ENCODE results near the gene SLC44A2.
"Not testable (repeated sequence)": the region's sequence is repeated elsewhere in the genome, so short reads cannot be mapped to it uniquely, and the experiment has no call there.

SLC44A2 gene

GRCh38 chr19:10653732-10654609, 28.6 kb downstream of the SLC44A2 start, which contains the start of gene ILF3:
TSS of gene ILF3 (plus strand) at chr19:10654346. CDS start at chr19:10670606, 16,260 bp downstream.
- DNase-seq = peak; percentile 100

- DNase-seq = peak; percentile 66
These were observed 29.5 kb downstream of the SLC44A2 start for GRCh38 chr19:10654610-10655456.

- DNase-seq = no peak
These were observed 30.3 kb downstream of the SLC44A2 start for GRCh38 chr19:10655457-10656312.

GRCh38 chr19:10660346-10660745, 35.0 kb downstream of the SLC44A2 start:
- DNase-seq = no peak

- no peak for DNase-seq
These were observed 36.6 kb downstream of the SLC44A2 start for GRCh38 chr19:10661946-10662345.

GRCh38 chr19:10662384-10663251, 37.3 kb downstream of the SLC44A2 start:
- no peak for DNase-seq

- not testable (repeated sequence) for DNase-seq
These were observed 37.9 kb downstream of the SLC44A2 start for GRCh38 chr19:10663252-10663563.

- no peak for DNase-seq
These were observed 42.5 kb downstream of the SLC44A2 start for GRCh38 chr19:10667867-10668266.

- DNase-seq = no peak
These were observed 43.9 kb downstream of the SLC44A2 start for GRCh38 chr19:10669246-10669645.

- no peak for DNase-seq
These were observed 44.8 kb downstream of the SLC44A2 start for GRCh38 chr19:10670182-10670581.

GRCh38 chr19:10670876-10671804, 45.8 kb downstream of the SLC44A2 start:
- no peak for DNase-seq

- not testable (repeated sequence) for DNase-seq
These were observed 46.6 kb downstream of the SLC44A2 start for GRCh38 chr19:10671922-10672321.

- not testable (repeated sequence) for DNase-seq
These were observed 49.9 kb downstream of the SLC44A2 start for GRCh38 chr19:10675214-10675613.

- DNase-seq = no peak
These were observed 52.4 kb downstream of the SLC44A2 start for GRCh38 chr19:10677751-10678150.

- DNase-seq = no peak
These were observed 53.5 kb downstream of the SLC44A2 start for GRCh38 chr19:10678813-10679212.

GRCh38 chr19:10679743-10680142, 54.4 kb downstream of the SLC44A2 start:
- DNase-seq = no peak

GRCh38 chr19:10680545-10681135, 55.3 kb downstream of the SLC44A2 start:
- no peak for DNase-seq

GRCh38 chr19:10681658-10682057, 56.3 kb downstream of the SLC44A2 start:
- no peak for DNase-seq

- DNase-seq = no peak
These were observed 57.2 kb downstream of the SLC44A2 start for GRCh38 chr19:10682397-10683063.

GRCh38 chr19:10683064-10683426, 57.7 kb downstream of the SLC44A2 start:
- no peak for DNase-seq
